SU-DHL-6 (cell line): ENCODE results near the gene VEGFA.

Source experiments
- H2AFZ ChIP-seq: fragments of 200-600 bp; sonication (generic); 2 replicates; pipeline ENCODE4 v1.6.1; 2014; ENCODE audit warnings: low read depth, mild to moderate bottlenecking, moderate library complexity, mixed read lengths, antibody characterized with exemption, low read length; ENCODE audit not compliant: severe bottlenecking
- H3F3A ChIP-seq: fragments of 200-600 bp; shearing (Covaris generic); 2 replicates; pipeline ENCODE4 v1.6.0; 2016; ENCODE audit warnings: antibody characterized with exemption, mild to moderate bottlenecking; ENCODE audit not compliant: insufficient read depth
- H3K27ac ChIP-seq: fragments of 200-600 bp; sonication (generic); 2 replicates; pipeline ENCODE4 v1.5.1; 2016; ENCODE audit warnings: low read depth, mild to moderate bottlenecking, low read length, moderate library complexity, mixed read lengths
- H3K27me3 ChIP-seq: fragments of 200-600 bp; sonication (generic), shearing (Covaris generic); 2 replicates; pipeline ENCODE4 v1.6.0; 2014; ENCODE audit warnings: mild to moderate bottlenecking, low read length
- H3K36me3 ChIP-seq: fragments of 200-600 bp; sonication (generic); 2 replicates; pipeline ENCODE4 v1.6.1; 2014; ENCODE audit warnings: mild to moderate bottlenecking, low read length, mixed read lengths
- H3K4me2 ChIP-seq: fragments of 300-600, 200-600 bp; shearing (Covaris generic), sonication (generic); 2 replicates; pipeline ENCODE4 v1.6.0; 2014; ENCODE audit warnings: low read length, low read depth, mild to moderate bottlenecking; ENCODE audit not compliant: poor library complexity, severe bottlenecking
- H3K4me3 ChIP-seq: fragments of 200-600 bp; sonication (generic); 2 replicates; pipeline ENCODE4 v1.5.1; 2014; ENCODE audit warnings: antibody characterized with exemption, low read length, mild to moderate bottlenecking, mixed read lengths; ENCODE audit not compliant: insufficient read depth, poor library complexity, severe bottlenecking
- H3K79me2 ChIP-seq: fragments of 200-600 bp; sonication (generic); 2 replicates; pipeline ENCODE4 v1.6.1; 2014; ENCODE audit warnings: mild to moderate bottlenecking, low read length, moderate library complexity; ENCODE audit not compliant: insufficient read depth
- H3K9ac ChIP-seq: fragments of 200-600 bp; sonication (generic); 2 replicates; pipeline ENCODE4 v1.7.0; 2014; ENCODE audit warnings: mild to moderate bottlenecking, low read length
- H3K9me2 ChIP-seq: fragments of 200-600 bp; sonication (generic); replicated peaks from 2 replicates; pipeline ENCODE4 v1.6.1; 2014; ENCODE audit warnings: low read length; ENCODE audit not compliant: insufficient read depth
- H3K9me3 ChIP-seq: fragments of 200-600 bp; sonication (generic); 2 replicates; pipeline ENCODE4 v1.6.1; 2014; ENCODE audit warnings: low read length, mixed read lengths; ENCODE audit not compliant: insufficient read depth
- H4K20me1 ChIP-seq: fragments of 200-600 bp; sonication (generic); 2 replicates; pipeline ENCODE4 v1.6.1; 2014; ENCODE audit warnings: low read depth, mild to moderate bottlenecking, antibody characterized with exemption, low read length, moderate library complexity, mixed read lengths
- CTCF ChIP-seq: fragments of 200-600 bp; sonication (generic); IDR thresholded peaks from one replicate; pipeline ENCODE4 v1.5.1; 2017; ENCODE audit warnings: antibody characterized with exemption, mild to moderate bottlenecking, low read length, moderate library complexity; ENCODE audit not compliant: insufficient read depth, poor library complexity, severe bottlenecking
- EZH2phosphoT487 ChIP-seq: fragments of 200-600 bp; sonication (generic), shearing (Covaris generic); conservative IDR thresholded peaks from 2 replicates; pipeline ENCODE4 v1.6.1; 2018; ENCODE audit warnings: mild to moderate bottlenecking, antibody characterized with exemption, low read length, moderate library complexity, mixed read lengths

VEGFA gene

GRCh38 chr6:43796903-43797890 lies 27.2 kb downstream of the VEGFA start:
- no peak overlapping the region for H3K4me3 ChIP-seq
- H3K79me2 ChIP-seq, result no peaks in the 10 kb centered on the region
- no peak overlapping the region for H2AFZ ChIP-seq
- H3K9ac ChIP-seq, result no peak overlapping the region
- H3F3A ChIP-seq, result no peaks in the 10 kb centered on the region
- no peaks in the 10 kb centered on the region for H3K27me3 ChIP-seq
- no peaks in the 10 kb centered on the region for H3K9me2 ChIP-seq
- TF ChIP-seq CTCF (no peak), EZH2phosphoT487 (no peak)
- no peaks in the 10 kb centered on the region for H3K9me3 ChIP-seq
- no peak overlapping the region for H3K4me2 ChIP-seq
- no peaks in the 10 kb centered on the region for H3K36me3 ChIP-seq
- no peaks in the 10 kb centered on the region for H4K20me1 ChIP-seq
- no peak overlapping the region for H3K27ac ChIP-seq

- no peaks in the 10 kb centered on the region for H3K79me2 ChIP-seq
- no peaks in the 10 kb centered on the region for H4K20me1 ChIP-seq
- no peak overlapping the region for H3K27ac ChIP-seq
- TF ChIP-seq EZH2phosphoT487 (no peak), CTCF (no peak)
- no peak overlapping the region for H2AFZ ChIP-seq
- H3K4me2 ChIP-seq, result no peak overlapping the region
- H3F3A ChIP-seq, result no peaks in the 10 kb centered on the region
- H3K36me3 ChIP-seq, result no peaks in the 10 kb centered on the region
- no peak overlapping the region for H3K4me3 ChIP-seq
- H3K9me3 ChIP-seq, result no peaks in the 10 kb centered on the region
- no peak overlapping the region for H3K9ac ChIP-seq
- no peaks in the 10 kb centered on the region for H3K9me2 ChIP-seq
- H3K27me3 ChIP-seq, result no peaks in the 10 kb centered on the region
Observed at GRCh38 chr6:43797919-43798318, 27.9 kb downstream of the VEGFA start.

- Histone ChIP-seq H3K4me3 (no peak overlapping the region), H3K9me3 (no peaks in the 10 kb centered on the region), H3K9me2 (no peaks in the 10 kb centered on the region), H3K4me2 (no peak overlapping the region), H3F3A (no peaks in the 10 kb centered on the region), H3K79me2 (no peaks in the 10 kb centered on the region), H3K27ac (no peak overlapping the region), H3K36me3 (no peaks in the 10 kb centered on the region), H2AFZ (no peak overlapping the region), H3K9ac (no peak overlapping the region), H3K27me3 (no peaks in the 10 kb centered on the region), H4K20me1 (no peaks in the 10 kb centered on the region)
- TF ChIP-seq CTCF (no peak), EZH2phosphoT487 (no peak)
Observed at GRCh38 chr6:43798688-43799444, 28.9 kb downstream of the VEGFA start.
